Measurements from ENCODE around the gene ARHGEF17. TPM values are rescaled to one million over a fixed set of nuclear protein-coding genes. Genes with fewer than 3 reads are reported as not detected.

The ARHGEF17 gene
- total RNA-seq, 1 donor from 2014 or later, result 19.9 TPM

DNA sequence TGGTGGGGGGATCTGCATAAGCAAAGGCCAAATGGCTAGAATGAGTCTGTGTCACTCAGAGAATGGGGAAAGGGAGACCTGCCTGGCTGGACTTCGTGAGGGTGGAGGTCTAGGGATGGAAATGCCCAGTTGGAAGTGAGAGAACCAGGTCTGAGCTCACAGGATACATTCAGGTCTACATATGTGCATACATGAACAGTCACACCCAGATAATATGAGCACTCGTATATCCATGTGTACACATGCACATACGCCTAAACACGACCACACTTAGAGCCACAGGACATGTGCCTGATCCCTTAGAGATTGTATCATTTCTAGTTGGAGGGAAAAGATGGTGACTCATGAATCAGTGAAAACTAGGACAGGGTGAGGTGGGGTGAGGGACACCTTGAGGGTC is 47.0 kb downstream of the ARHGEF17 start:
- Mint-ChIP-seq H3K9me3 (no peaks in the 10 kb centered on the region), H3K36me3 (peaks cover 11% of the 10 kb centered on the region), H3K27ac (peak overlapping the region; percentile 28), H3K4me3 (no peak overlapping the region), H3K27me3 (ENCODE audit: insufficient read depth, low read depth) (peaks cover 2% of the 10 kb centered on the region), H3K4me1 (peaks cover 6% of the 10 kb centered on the region)
- Histone ChIP-seq H3K4me2 (no peak overlapping the region), H4K20me1 (ENCODE audit: low read depth) (peaks cover 38% of the 10 kb centered on the region), H3K27me3 (no peaks in the 10 kb centered on the region), H3K4me1 (no peaks in the 10 kb centered on the region), H3K79me2 (ENCODE audit: low read depth) (no peaks in the 10 kb centered on the region), H2AFZ (replicated peaks) (no peak overlapping the region), H3K9ac (no peak overlapping the region), H3F3A (ENCODE audit: low read depth) (peaks cover 1% of the 10 kb centered on the region), H3K9me3 (ENCODE audit: low read depth) (no peaks in the 10 kb centered on the region), H3K27ac (no peak overlapping the region), H3K36me3 (no peaks in the 10 kb centered on the region), H3K4me3 (no peak overlapping the region)
- TF ChIP-seq EZH2phosphoT487 (IDR thresholded peaks at IDR 0.05) (no peak), EZH2 (IDR thresholded peaks at IDR 0.05) (no peak)
- TF ChIP-seq, protein P1, sequence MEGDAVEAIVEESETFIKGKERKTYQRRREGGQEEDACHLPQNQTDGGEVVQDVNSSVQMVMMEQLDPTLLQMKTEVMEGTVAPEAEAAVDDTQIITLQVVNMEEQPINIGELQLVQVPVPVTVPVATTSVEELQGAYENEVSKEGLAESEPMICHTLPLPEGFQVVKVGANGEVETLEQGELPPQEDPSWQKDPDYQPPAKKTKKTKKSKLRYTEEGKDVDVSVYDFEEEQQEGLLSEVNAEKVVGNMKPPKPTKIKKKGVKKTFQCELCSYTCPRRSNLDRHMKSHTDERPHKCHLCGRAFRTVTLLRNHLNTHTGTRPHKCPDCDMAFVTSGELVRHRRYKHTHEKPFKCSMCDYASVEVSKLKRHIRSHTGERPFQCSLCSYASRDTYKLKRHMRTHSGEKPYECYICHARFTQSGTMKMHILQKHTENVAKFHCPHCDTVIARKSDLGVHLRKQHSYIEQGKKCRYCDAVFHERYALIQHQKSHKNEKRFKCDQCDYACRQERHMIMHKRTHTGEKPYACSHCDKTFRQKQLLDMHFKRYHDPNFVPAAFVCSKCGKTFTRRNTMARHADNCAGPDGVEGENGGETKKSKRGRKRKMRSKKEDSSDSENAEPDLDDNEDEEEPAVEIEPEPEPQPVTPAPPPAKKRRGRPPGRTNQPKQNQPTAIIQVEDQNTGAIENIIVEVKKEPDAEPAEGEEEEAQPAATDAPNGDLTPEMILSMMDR (IDR thresholded peaks at IDR 0.05), result no peak
- no peak for DNase-seq (ENCODE audit: low spot score)

DNA sequence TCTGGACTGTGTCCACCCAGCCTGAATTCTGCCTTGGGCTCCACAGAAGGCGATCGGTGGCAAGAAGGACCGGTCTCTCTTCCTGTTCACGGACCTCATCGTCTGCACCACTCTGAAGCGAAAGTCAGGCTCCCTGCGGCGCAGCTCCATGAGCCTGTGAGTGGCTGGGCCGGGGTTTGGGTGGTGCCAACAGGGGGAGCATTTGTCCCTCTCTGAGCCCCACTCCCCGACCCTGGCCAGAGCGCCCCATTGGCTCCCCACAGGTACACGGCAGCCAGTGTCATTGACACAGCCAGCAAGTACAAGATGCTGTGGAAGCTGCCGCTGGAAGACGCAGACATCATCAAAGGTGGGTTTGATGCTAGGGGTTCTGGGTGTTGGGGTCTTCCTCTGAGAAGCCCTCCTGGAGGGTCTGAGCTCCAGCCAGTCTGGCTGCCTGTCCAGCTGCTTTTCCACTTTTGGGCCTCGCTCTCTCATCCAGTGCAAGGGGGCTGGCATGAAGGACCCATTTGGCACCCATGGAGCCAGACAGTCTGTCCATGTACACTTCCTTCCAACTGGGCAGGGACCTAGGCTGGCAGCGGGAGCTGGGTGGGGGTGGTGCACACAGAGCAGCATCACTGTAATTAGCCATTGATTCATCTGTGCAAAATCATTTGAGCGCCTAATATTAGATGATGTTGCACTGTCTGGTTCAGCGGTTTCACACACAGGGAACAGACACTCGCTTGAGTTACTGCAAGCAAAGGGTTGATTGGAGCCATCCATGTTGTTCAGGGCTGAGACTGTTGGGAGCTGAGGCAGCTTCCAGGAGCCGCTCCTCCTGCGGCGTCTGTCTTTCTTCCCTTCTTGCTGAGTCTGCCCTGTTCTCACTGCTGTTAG is 49.1 kb downstream of the ARHGEF17 start:
- Mint-ChIP-seq H3K27me3 (ENCODE audit: insufficient read depth, low read depth) (peaks cover 2% of the 10 kb centered on the region), H3K4me3 (no peak overlapping the region), H3K36me3 (peaks cover 16% of the 10 kb centered on the region), H3K9me3 (no peaks in the 10 kb centered on the region), H3K4me1 (peaks cover 2% of the 10 kb centered on the region), H3K27ac (no peak overlapping the region)
- Histone ChIP-seq H3K27ac (no peak overlapping the region), H3K4me2 (no peak overlapping the region), H2AFZ (replicated peaks) (no peak overlapping the region), H3K4me1 (peaks cover 5% of the 10 kb centered on the region), H3K9me3 (ENCODE audit: low read depth) (no peaks in the 10 kb centered on the region), H3K4me3 (no peak overlapping the region), H4K20me1 (ENCODE audit: low read depth) (peaks cover 39% of the 10 kb centered on the region), H3F3A (ENCODE audit: low read depth) (peaks cover 20% of the 10 kb centered on the region), H3K79me2 (ENCODE audit: low read depth) (no peaks in the 10 kb centered on the region), H3K9ac (no peak overlapping the region), H3K27me3 (no peaks in the 10 kb centered on the region), H3K36me3 (no peaks in the 10 kb centered on the region)
- no peak for DNase-seq (ENCODE audit: low spot score)
- TF ChIP-seq EZH2phosphoT487 (IDR thresholded peaks at IDR 0.05), result no peak

DNA sequence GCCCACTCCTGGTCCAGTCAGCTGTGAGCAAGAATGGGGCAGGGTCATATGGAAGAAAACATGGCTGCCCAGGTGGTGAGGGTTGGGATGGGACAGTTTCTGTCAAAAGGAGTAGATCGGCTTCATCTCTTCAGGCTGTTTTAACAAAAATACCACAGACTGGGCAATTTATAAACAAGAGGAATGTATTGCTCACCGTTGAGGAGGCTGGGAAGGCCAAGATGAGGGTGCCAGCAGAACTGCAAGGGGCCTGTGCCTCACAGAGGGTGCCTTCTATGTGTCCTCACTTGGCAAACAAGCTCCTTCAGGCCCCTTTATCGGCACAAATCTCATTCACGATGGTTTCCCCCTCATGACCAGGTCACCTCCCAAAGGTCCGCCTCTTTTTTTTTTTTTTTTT is 50.0 kb downstream of the ARHGEF17 start:
- Histone ChIP-seq H3K4me2 (no peak overlapping the region), H3K36me3 (no peaks in the 10 kb centered on the region), H3K27ac (no peak overlapping the region), H3F3A (ENCODE audit: low read depth) (peaks cover 20% of the 10 kb centered on the region), H2AFZ (replicated peaks) (no peak overlapping the region), H3K4me1 (peaks cover 5% of the 10 kb centered on the region), H4K20me1 (ENCODE audit: low read depth) (peaks cover 41% of the 10 kb centered on the region), H3K9me3 (ENCODE audit: low read depth) (no peaks in the 10 kb centered on the region), H3K27me3 (no peaks in the 10 kb centered on the region), H3K4me3 (no peak overlapping the region), H3K79me2 (ENCODE audit: low read depth) (no peaks in the 10 kb centered on the region), H3K9ac (no peak overlapping the region)
- H3K27me3 Mint-ChIP-seq (ENCODE audit: insufficient read depth, low read depth), result peaks cover 2% of the 10 kb centered on the region
- no peaks in the 10 kb centered on the region for H3K9me3 Mint-ChIP-seq
- H3K27ac Mint-ChIP-seq, result no peak overlapping the region
- H3K36me3 Mint-ChIP-seq, result peaks cover 20% of the 10 kb centered on the region
- no peak for DNase-seq (ENCODE audit: low spot score)
- TF ChIP-seq EZH2 (IDR thresholded peaks at IDR 0.05) (no peak), EZH2phosphoT487 (IDR thresholded peaks at IDR 0.05) (no peak)
- TF ChIP-seq, protein P1 (IDR thresholded peaks at IDR 0.05), result no peak
- peaks cover 2% of the 10 kb centered on the region for H3K4me1 Mint-ChIP-seq
- H3K4me3 Mint-ChIP-seq, result no peak overlapping the region

DNA sequence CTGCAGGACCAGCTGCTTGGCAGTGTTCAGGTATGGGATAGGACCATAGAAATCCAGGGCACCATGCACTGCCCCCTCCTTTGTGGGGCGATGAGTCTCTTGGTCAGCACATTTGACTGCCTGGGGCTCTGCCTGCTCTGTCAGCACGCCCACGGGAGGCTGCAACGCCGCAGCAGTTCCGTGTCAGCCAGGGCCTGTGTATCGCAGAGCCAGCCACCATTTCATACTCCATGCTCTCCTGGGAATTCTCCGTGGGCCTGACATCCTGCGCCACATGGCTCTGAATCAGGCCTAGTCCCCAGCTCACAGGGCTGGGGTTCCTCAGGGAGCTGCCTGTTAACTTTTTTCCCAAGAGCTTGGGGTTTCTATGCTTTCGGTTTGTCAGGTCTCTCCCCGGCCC is 51.3 kb downstream of the ARHGEF17 start:
- DNase-seq (ENCODE audit: low spot score), result no peak
- H3K4me3 Mint-ChIP-seq, result no peak overlapping the region

More for the DNA sequence above, 51.3 kb downstream of the ARHGEF17 start:
- H3K9me3 Mint-ChIP-seq, result no peaks in the 10 kb centered on the region
- Histone ChIP-seq H3K4me1 (peaks cover 5% of the 10 kb centered on the region), H2AFZ (replicated peaks) (no peak overlapping the region), H3K36me3 (no peaks in the 10 kb centered on the region), H3K9ac (no peak overlapping the region), H3K4me2 (no peak overlapping the region), H3K27me3 (no peaks in the 10 kb centered on the region), H3K27ac (no peak overlapping the region), H4K20me1 (ENCODE audit: low read depth) (peaks cover 44% of the 10 kb centered on the region), H3F3A (ENCODE audit: low read depth) (peaks cover 20% of the 10 kb centered on the region), H3K79me2 (ENCODE audit: low read depth) (no peaks in the 10 kb centered on the region), H3K9me3 (ENCODE audit: low read depth) (no peaks in the 10 kb centered on the region), H3K4me3 (no peak overlapping the region)
- H3K27ac Mint-ChIP-seq, result no peak overlapping the region
- peaks cover 2% of the 10 kb centered on the region for H3K4me1 Mint-ChIP-seq
- no peak for TF ChIP-seq EZH2phosphoT487 (IDR thresholded peaks at IDR 0.05)
- TF ChIP-seq EZH2 (IDR thresholded peaks at IDR 0.05), result no peak
- TF ChIP-seq, protein P1 (IDR thresholded peaks at IDR 0.05), result no peak
- peaks cover 4% of the 10 kb centered on the region for H3K27me3 Mint-ChIP-seq (ENCODE audit: insufficient read depth, low read depth)
- H3K36me3 Mint-ChIP-seq, result peaks cover 16% of the 10 kb centered on the region

Measured in neural progenitor cell (in vitro differentiated cells).